ENCODE data around the gene ATP13A2. TPM values are rescaled to one million over a fixed set of nuclear protein-coding genes. Genes with fewer than 3 reads are reported as not detected.
"Not testable (repeated sequence)": the region's sequence is repeated elsewhere in the genome, so short reads cannot be mapped to it uniquely, and the experiment has no call there.

The ATP13A2 gene
- total and polyA plus RNA-seq, 10 donors, result 13.7 to 83.9 (median 55.5) TPM

DNA sequence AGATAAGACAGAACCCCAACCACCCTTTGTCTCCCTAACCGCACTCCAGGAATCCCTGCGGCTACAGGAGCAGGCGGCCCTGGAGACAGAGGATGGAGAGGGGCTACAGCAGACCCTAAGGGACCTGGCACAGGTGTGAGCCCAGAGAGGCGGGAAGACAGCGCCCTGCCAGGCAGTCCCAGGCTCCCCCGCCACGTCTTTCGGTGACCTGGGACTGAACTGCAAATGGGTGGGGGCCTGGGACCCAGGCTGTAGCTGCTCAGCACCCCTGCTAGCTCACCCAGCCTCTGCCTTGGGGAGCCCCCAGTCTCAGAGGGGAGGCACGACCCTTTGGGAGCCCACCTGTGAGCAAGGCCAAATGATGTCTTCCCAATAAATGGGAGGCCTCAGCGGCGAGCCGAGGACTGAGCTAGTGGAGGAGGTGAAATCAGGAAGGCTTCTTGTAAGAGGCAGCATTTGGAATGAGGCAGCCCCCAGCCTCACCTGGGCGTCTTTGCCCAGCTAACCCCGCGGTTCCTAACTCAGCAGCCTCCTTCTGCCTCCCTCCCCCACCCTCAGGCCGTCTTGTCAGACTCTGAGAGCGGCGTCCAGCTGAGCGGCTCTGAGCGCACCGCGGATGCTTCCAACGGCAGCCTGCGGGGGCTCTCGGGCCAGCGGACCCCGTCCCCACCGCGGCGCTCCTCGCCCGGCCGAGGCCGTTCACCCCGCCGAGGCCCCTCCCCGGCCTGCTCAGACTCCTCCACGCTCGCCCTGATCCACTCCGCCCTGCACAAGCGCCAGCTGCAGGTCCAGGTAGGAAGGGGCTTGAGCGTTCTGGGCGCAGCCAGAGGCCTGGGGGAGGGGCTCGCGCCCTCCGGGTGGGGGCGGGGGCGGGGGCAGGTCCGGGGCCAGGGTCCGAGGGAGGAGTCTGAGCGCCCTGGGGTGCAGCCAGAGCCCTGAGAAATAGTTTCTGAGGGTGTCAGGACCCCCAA, 73.1 kb downstream of the ATP13A2 start:
- WGBS, 5 donors, result 76 to 92% (median 89%) methylated on average over 42 to 51 of the region's 51 CpGs
- Histone ChIP-seq H3K4me1 (no peaks in the 10 kb centered on the region), H3K36me3 (peaks cover 0 to 75% (median 14%) of the 10 kb centered on the region in 6 donors), H3K27me3 (replicated peaks in 1 of 7) (no peaks in the 10 kb centered on the region), H3K9me3 (no peaks in the 10 kb centered on the region), H3K27ac (no peak overlapping the region), H3K4me3 (no peak overlapping the region)
- intact Hi-C loops (cut with DNase I; ENCODE audit: low total_unique reads), result no loop called here
- no peak for TF ChIP-seq POLR2A (IDR thresholded peaks at IDR 0.05)
- TF ChIP-seq, protein P1, sequence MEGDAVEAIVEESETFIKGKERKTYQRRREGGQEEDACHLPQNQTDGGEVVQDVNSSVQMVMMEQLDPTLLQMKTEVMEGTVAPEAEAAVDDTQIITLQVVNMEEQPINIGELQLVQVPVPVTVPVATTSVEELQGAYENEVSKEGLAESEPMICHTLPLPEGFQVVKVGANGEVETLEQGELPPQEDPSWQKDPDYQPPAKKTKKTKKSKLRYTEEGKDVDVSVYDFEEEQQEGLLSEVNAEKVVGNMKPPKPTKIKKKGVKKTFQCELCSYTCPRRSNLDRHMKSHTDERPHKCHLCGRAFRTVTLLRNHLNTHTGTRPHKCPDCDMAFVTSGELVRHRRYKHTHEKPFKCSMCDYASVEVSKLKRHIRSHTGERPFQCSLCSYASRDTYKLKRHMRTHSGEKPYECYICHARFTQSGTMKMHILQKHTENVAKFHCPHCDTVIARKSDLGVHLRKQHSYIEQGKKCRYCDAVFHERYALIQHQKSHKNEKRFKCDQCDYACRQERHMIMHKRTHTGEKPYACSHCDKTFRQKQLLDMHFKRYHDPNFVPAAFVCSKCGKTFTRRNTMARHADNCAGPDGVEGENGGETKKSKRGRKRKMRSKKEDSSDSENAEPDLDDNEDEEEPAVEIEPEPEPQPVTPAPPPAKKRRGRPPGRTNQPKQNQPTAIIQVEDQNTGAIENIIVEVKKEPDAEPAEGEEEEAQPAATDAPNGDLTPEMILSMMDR (IDR thresholded peaks at IDR 0.05 in 8 of 11, conservative IDR thresholded peaks at IDR 0.05 in 3 of 11), result no peak
- no peak for TF ChIP-seq POLR2AphosphoS5 (IDR thresholded peaks at IDR 0.05)
- DNase-seq, result peak; percentile 71

DNA sequence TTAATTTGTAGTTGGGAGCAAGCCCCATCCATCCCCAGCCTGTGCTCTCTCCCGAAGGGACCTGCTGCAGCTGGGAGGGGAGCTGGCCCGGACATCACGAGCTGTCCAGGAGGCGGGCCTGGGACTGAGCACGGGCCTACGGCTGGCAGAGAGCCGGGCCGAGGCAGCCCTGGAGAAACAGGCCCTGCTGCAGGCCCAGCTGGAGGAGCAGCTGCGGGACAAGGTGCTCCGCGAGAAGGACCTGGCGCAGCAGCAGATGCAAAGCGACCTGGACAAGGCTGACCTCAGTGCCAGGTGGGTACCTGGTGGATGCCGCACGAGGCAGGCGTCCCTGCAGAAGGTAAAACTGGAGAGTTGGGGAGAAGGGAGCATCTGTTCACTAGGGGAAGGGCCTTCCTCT, 75.1 kb downstream of the ATP13A2 start:
- 92 to 97% (median 94%) methylated on average over 16 of the region's 16 CpGs for WGBS, 5 donors
- intact Hi-C loops (cut with DNase I; ENCODE audit: low total_unique reads); H3K4me3 ChIP-seq; DNase-seq; H3K4me1 ChIP-seq; H3K9me3 ChIP-seq; H3K27me3 ChIP-seq (replicated peaks in 1 of 7); H3K27ac ChIP-seq: not testable (repeated sequence)
- H3K36me3 ChIP-seq, result peaks cover 0 to 75% (median 19%) of the 10 kb centered on the region in 6 donors

Other genes starting within 250 kb of the ATP13A2 start
- gene RNU1-2, start 115.9 kb downstream of the ATP13A2 start, total RNA-seq, result 1,000 to 10,000 TPM in 4 of 7 donors, under 1 TPM in 3; under 0.01 to 8,075 (median 6,234) TPM
- not detected for gene RNU1-2, start 115.9 kb downstream of the ATP13A2 start, polyA plus RNA-seq
- 10 to 100 TPM; 19.0 to 41.9 (median 31.0) TPM for gene CROCC, start 90.0 kb downstream of the ATP13A2 start, total RNA-seq
- 10 to 100 TPM; 14.5 to 55.4 (median 27.5) TPM for gene CROCC, start 90.0 kb downstream of the ATP13A2 start, polyA plus RNA-seq
- gene MFAP2, start 31.3 kb downstream of the ATP13A2 start, total RNA-seq, result 1 to 10 TPM in 3 of 7 donors, under 1 TPM in 1, not detected in 3; 0.77 to 2.7 (median 1.5) TPM
- gene MFAP2, start 31.3 kb downstream of the ATP13A2 start, polyA plus RNA-seq, result 1 to 10 TPM in 2 of 3 donors, under 1 TPM in 1; 0.87 to 3.9 (median 1.2) TPM
- gene SDHB, start 42.1 kb upstream of the ATP13A2 start, total RNA-seq, result 100 to 1,000 TPM in 3 of 7 donors, 10 to 100 TPM in 4; 82.9 to 132 (median 84.0) TPM
- 10 to 100 TPM; 49.1 to 85.0 (median 75.4) TPM for gene SDHB, start 42.1 kb upstream of the ATP13A2 start, polyA plus RNA-seq
- 10 to 100 TPM in 5 of 7 donors, 1 to 10 TPM in 2; 8.7 to 63.6 (median 30.7) TPM for gene PADI2, start 107.5 kb upstream of the ATP13A2 start, total RNA-seq
- gene PADI2, start 107.5 kb upstream of the ATP13A2 start, polyA plus RNA-seq, result 1 to 10 TPM in 2 of 3 donors, under 1 TPM in 1; 0.50 to 3.5 (median 3.3) TPM
- gene PADI1, start 193.2 kb upstream of the ATP13A2 start, total RNA-seq, result under 1 TPM in 3 of 7 donors, not detected in 4; 0.32 to 0.76 (median 0.46) TPM
- gene PADI1, start 193.2 kb upstream of the ATP13A2 start, polyA plus RNA-seq, result under 1 TPM; 0.03 to 0.29 (median 0.09) TPM
- gene PADI3, start 237.2 kb upstream of the ATP13A2 start, total RNA-seq, result not detected
- gene PADI3, start 237.2 kb upstream of the ATP13A2 start, polyA plus RNA-seq, result not detected

Measured in spleen (tissue), 11 donors.